Neural cell (in vitro differentiated cells): ENCODE data around the gene NUP210. TPM values are rescaled to one million over a fixed set of nuclear protein-coding genes. Genes with fewer than 3 reads are reported as not detected.

Experiments used
- H2AFZ ChIP-seq: fragments of 200-600, 300-800 bp; sonication (generic), shearing (Covaris generic); 2 replicates; pipeline ENCODE4 v1.6.0; 2014; ENCODE audit warnings: low read depth, mild to moderate bottlenecking, antibody characterized with exemption, low read length, moderate library complexity
- H3F3A ChIP-seq: fragments of 200-600 bp; shearing (Covaris generic); 2 replicates; pipeline ENCODE4 v1.6.1; 2016; ENCODE audit warnings: mild to moderate bottlenecking, moderate library complexity, mixed read lengths, antibody characterized with exemption, low read length; ENCODE audit not compliant: insufficient read depth, poor library complexity, severe bottlenecking
- H3K27ac ChIP-seq: fragments of 200-600, 300-800 bp; sonication (generic), shearing (Covaris generic); 2 replicates; pipeline ENCODE4 v1.5.1; 2014; ENCODE audit warnings: mild to moderate bottlenecking, low read length, moderate library complexity
- H3K27me3 ChIP-seq: fragments of 300-800, 200-600 bp; sonication (generic), shearing (Covaris generic); 2 replicates; pipeline ENCODE4 v1.6.0; 2014; ENCODE audit warnings: mild to moderate bottlenecking, low read depth, low read length, moderate library complexity; ENCODE audit not compliant: insufficient read depth
- H3K36me3 ChIP-seq: fragments of 300-800, 200-600 bp; sonication (generic), shearing (Covaris generic); 2 replicates; pipeline ENCODE4 v1.5.1; 2014; ENCODE audit warnings: mild to moderate bottlenecking, antibody characterized with exemption, low read length, moderate library complexity; ENCODE audit not compliant: insufficient read depth
- H3K4me2 ChIP-seq: fragments of 300-800, 200-600 bp; sonication (generic), shearing (Covaris generic); 2 replicates; pipeline ENCODE4 v1.6.0; 2014; ENCODE audit warnings: mild to moderate bottlenecking, low read length
- H3K4me3 ChIP-seq: fragments of 300-800, 200-600 bp; sonication (generic), shearing (Covaris generic); 2 replicates; pipeline ENCODE4 v1.5.1; 2014; ENCODE audit warnings: mild to moderate bottlenecking, low read length, moderate library complexity
- H3K79me2 ChIP-seq: fragments of 200-600 bp; shearing (Covaris generic); replicated peaks from 2 replicates; pipeline ENCODE4 v1.6.0; 2014; ENCODE audit warnings: mild to moderate bottlenecking, low read length, moderate library complexity; ENCODE audit not compliant: insufficient read depth
- H3K9ac ChIP-seq: fragments of 300-800, 200-600 bp; sonication (generic), shearing (Covaris generic); 2 replicates; pipeline ENCODE4 v1.6.1; 2016; ENCODE audit warnings: mild to moderate bottlenecking, low read length, mixed read lengths
- H3K9me2 ChIP-seq: fragments of 200-600 bp; shearing (Covaris generic); 2 replicates; pipeline ENCODE4 v1.6.1; 2016; ENCODE audit warnings: mild to moderate bottlenecking, low read length, mixed read lengths; ENCODE audit not compliant: insufficient read depth
- H3K9me3 ChIP-seq: fragments of 200-600, 300-800 bp; sonication (generic), shearing (Covaris generic); 2 replicates; pipeline ENCODE4 v1.6.1; 2016; ENCODE audit warnings: mild to moderate bottlenecking, mixed run types, low read length, moderate library complexity, mixed read lengths
- H4K20me1 ChIP-seq: fragments of 200-600 bp; shearing (Covaris generic); 2 replicates; pipeline ENCODE4 v1.6.1; 2016; ENCODE audit warnings: mild to moderate bottlenecking, mixed run types; ENCODE audit not compliant: insufficient read depth
- CTCF ChIP-seq: fragments of 450-650 bp; IDR thresholded peaks from 2 replicates; pipeline ENCODE4 v1.5.1; 2014; ENCODE audit warnings: antibody characterized with exemption, mild to moderate bottlenecking, moderate library complexity; ENCODE audit not compliant: poor library complexity, severe bottlenecking
- EP300 ChIP-seq: fragments of 450-650 bp; conservative IDR thresholded peaks from 2 replicates; pipeline ENCODE4 v1.6.1; 2014; ENCODE audit warnings: antibody characterized with exemption, mild to moderate bottlenecking, moderate library complexity; ENCODE audit not compliant: poor library complexity, severe bottlenecking
- EZH2 ChIP-seq: fragments of 200-600, 300-800 bp; shearing (Covaris generic), sonication (generic); IDR thresholded peaks from 2 replicates; pipeline ENCODE4 v1.6.1; 2014; ENCODE audit warnings: antibody characterized with exemption, low read length, borderline replicate concordance, mild to moderate bottlenecking; ENCODE audit not compliant: insufficient read depth, poor library complexity, severe bottlenecking
- MXI1 ChIP-seq: fragments of 450-650 bp; conservative IDR thresholded peaks from 2 replicates; pipeline ENCODE4 v1.6.1; 2014; ENCODE audit warnings: antibody characterized with exemption, mild to moderate bottlenecking; ENCODE audit not compliant: poor library complexity, severe bottlenecking
- POLR2AphosphoS5 ChIP-seq: IDR thresholded peaks from 2 replicates; pipeline ENCODE4 v1.6.1; 2012
- RAD21 ChIP-seq: fragments of 450-650 bp; conservative IDR thresholded peaks from 2 replicates; pipeline ENCODE4 v1.6.1; 2014; ENCODE audit warnings: antibody characterized with exemption, mild to moderate bottlenecking, moderate library complexity
- REST ChIP-seq: IDR thresholded peaks from 2 replicates; pipeline ENCODE4 v1.6.1; 2012; ENCODE audit warnings: borderline replicate concordance
- SMC3 ChIP-seq: fragments of 450-650 bp; conservative IDR thresholded peaks from 2 replicates; pipeline ENCODE4 v1.6.1; 2014; ENCODE audit warnings: antibody characterized with exemption, mild to moderate bottlenecking, moderate library complexity; ENCODE audit not compliant: poor library complexity
- TAF1 ChIP-seq: IDR thresholded peaks from 2 replicates; pipeline ENCODE4 v1.6.1; 2012; ENCODE audit warnings: low read depth
- polyA plus RNA-seq: library from polyadenylated mRNA; depleted of rRNA; stranded (reverse); fragments of >200 nt; gene quantifications from 2 replicates; pipeline ENCODE4 v1.2.3, GENCODE V29; 2014

The NUP210 gene
- polyA plus RNA-seq, 1 donor from 2014 or later = 8.2 TPM

- TF ChIP-seq EZH2 (no peak), EP300 (no peak), SMC3 (no peak), POLR2AphosphoS5 (no peak), TAF1 (no peak), MXI1 (no peak), REST (no peak), RAD21 (no peak), CTCF (no peak)
These were observed 147.1 kb downstream of the NUP210 start for GRCh38 chr3:13272831-13273603.

GRCh38 chr3:13269711-13270378, 150.3 kb downstream of the NUP210 start:
- TF ChIP-seq POLR2AphosphoS5 (no peak), TAF1 (no peak), RAD21 (no peak), SMC3 (no peak)
- no peak overlapping the region for H3K9ac ChIP-seq
- no peak overlapping the region for H3K4me2 ChIP-seq
- no peak overlapping the region for H3K27ac ChIP-seq
- no peaks in the 10 kb centered on the region for H3F3A ChIP-seq
- H3K79me2 ChIP-seq = no peaks in the 10 kb centered on the region
- H3K9me3 ChIP-seq = no peaks in the 10 kb centered on the region
- H4K20me1 ChIP-seq = no peaks in the 10 kb centered on the region
- no peaks in the 10 kb centered on the region for H3K36me3 ChIP-seq
- H3K4me3 ChIP-seq = no peak overlapping the region
- H3K9me2 ChIP-seq = no peaks in the 10 kb centered on the region
- no peaks in the 10 kb centered on the region for H3K27me3 ChIP-seq
- no peak overlapping the region for H2AFZ ChIP-seq

More at GRCh38 chr3:13272831-13273603, 147.1 kb downstream of the NUP210 start:
- Histone ChIP-seq H4K20me1 (no peaks in the 10 kb centered on the region), H3K27me3 (no peaks in the 10 kb centered on the region), H3F3A (no peaks in the 10 kb centered on the region), H3K9me2 (no peaks in the 10 kb centered on the region), H3K27ac (no peak overlapping the region), H3K9me3 (no peaks in the 10 kb centered on the region), H3K9ac (no peak overlapping the region), H2AFZ (no peak overlapping the region), H3K79me2 (no peaks in the 10 kb centered on the region), H3K4me3 (no peak overlapping the region), H3K4me2 (no peak overlapping the region), H3K36me3 (no peaks in the 10 kb centered on the region)
